Measurements from ENCODE around the gene VEGFD.

- TF ChIP-seq, protein P1, sequence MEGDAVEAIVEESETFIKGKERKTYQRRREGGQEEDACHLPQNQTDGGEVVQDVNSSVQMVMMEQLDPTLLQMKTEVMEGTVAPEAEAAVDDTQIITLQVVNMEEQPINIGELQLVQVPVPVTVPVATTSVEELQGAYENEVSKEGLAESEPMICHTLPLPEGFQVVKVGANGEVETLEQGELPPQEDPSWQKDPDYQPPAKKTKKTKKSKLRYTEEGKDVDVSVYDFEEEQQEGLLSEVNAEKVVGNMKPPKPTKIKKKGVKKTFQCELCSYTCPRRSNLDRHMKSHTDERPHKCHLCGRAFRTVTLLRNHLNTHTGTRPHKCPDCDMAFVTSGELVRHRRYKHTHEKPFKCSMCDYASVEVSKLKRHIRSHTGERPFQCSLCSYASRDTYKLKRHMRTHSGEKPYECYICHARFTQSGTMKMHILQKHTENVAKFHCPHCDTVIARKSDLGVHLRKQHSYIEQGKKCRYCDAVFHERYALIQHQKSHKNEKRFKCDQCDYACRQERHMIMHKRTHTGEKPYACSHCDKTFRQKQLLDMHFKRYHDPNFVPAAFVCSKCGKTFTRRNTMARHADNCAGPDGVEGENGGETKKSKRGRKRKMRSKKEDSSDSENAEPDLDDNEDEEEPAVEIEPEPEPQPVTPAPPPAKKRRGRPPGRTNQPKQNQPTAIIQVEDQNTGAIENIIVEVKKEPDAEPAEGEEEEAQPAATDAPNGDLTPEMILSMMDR (IDR thresholded peaks at IDR 0.05), result no peak
- TF ChIP-seq POLR2A (IDR thresholded peaks at IDR 0.05), result no peak
Observed at GRCh38 chrX:15334561-15334960, 49.7 kb downstream of the VEGFD start.

All from stomach (tissue), 4 donors.